ENCODE measurements around the gene GALNT18.

- TF ChIP-seq CTCF (IDR thresholded peaks at IDR 0.05) (no peak), POLR2A (IDR thresholded peaks at IDR 0.05) (no peak), POLR2AphosphoS5 (IDR thresholded peaks at IDR 0.05; ENCODE audit: insufficient read depth in 1 of 2, low read depth in 1 of 2) (no peak)
Measured at GRCh38 chr11:11320825-11321224, 301.0 kb downstream of the GALNT18 start.
